ENCODE results near the gene PTPRK. TPM values are rescaled to one million over a fixed set of nuclear protein-coding genes. Genes with fewer than 3 reads are reported as not detected.

PTPRK gene
- total and polyA plus RNA-seq, 4 donors, result 12.1 to 61.2 (median 29.1) TPM

- Histone ChIP-seq H3K9ac (ENCODE audit: low read depth in 1 of 2, low read length in 2 of 2) (no peak overlapping the region), H3K27ac (ENCODE audit: low read depth in 1 of 2, low read length in 2 of 2) (no peak overlapping the region), H3K4me1 (ENCODE audit: control insufficient read depth in 4 of 4, insufficient read depth in 4 of 4, low read length in 3 of 4) (peaks cover 0 to 56% (median 37%) of the 10 kb centered on the region in 4 donors), H3K36me3 (ENCODE audit: control insufficient read depth in 4 of 4, insufficient read depth in 3 of 4, low read depth in 1 of 4, low read length in 3 of 4) (no peaks in the 10 kb centered on the region), H3K27me3 (ENCODE audit: control insufficient read depth in 4 of 4, insufficient read depth in 4 of 4, low read length in 3 of 4) (no peaks in the 10 kb centered on the region), H3K4me3 (ENCODE audit: low read depth in 1 of 3, low read length in 3 of 3) (no peak overlapping the region), H3K9me3 (ENCODE audit: control insufficient read depth in 4 of 4, low read length in 3 of 4) (no peaks in the 10 kb centered on the region)
- DNase-seq (ENCODE audit: low spot score), result no peak
- 40% methylated on average over 1 of the region's 1 CpG for WGBS
- TF ChIP-seq TAF1 (conservative IDR thresholded peaks at IDR 0.05) (no peak), FOXA1 (IDR thresholded peaks at IDR 0.05) (no peak), GABPA (IDR thresholded peaks at IDR 0.05 in 1 of 2, conservative IDR thresholded peaks at IDR 0.05 in 1 of 2) (no peak), EGR1 (IDR thresholded peaks at IDR 0.05; ENCODE audit: low read depth in 2 of 2) (no peak), HNF4A (conservative IDR thresholded peaks at IDR 0.05) (no peak), NR2F2 (IDR thresholded peaks at IDR 0.05) (no peak), ATF3 (IDR thresholded peaks at IDR 0.05) (no peak), SP1 (IDR thresholded peaks at IDR 0.05) (no peak), JUND (IDR thresholded peaks at IDR 0.05) (no peak), FOXA2 (IDR thresholded peaks at IDR 0.05) (no peak), REST (IDR thresholded peaks at IDR 0.05) (no peak), HNF4G (IDR thresholded peaks at IDR 0.05) (no peak), RAD21 (IDR thresholded peaks at IDR 0.05) (no peak), YY1 (IDR thresholded peaks at IDR 0.05) (no peak), RXRA (IDR thresholded peaks at IDR 0.05) (no peak), ZBTB33 (IDR thresholded peaks at IDR 0.05) (no peak)
- TF ChIP-seq, protein P1, sequence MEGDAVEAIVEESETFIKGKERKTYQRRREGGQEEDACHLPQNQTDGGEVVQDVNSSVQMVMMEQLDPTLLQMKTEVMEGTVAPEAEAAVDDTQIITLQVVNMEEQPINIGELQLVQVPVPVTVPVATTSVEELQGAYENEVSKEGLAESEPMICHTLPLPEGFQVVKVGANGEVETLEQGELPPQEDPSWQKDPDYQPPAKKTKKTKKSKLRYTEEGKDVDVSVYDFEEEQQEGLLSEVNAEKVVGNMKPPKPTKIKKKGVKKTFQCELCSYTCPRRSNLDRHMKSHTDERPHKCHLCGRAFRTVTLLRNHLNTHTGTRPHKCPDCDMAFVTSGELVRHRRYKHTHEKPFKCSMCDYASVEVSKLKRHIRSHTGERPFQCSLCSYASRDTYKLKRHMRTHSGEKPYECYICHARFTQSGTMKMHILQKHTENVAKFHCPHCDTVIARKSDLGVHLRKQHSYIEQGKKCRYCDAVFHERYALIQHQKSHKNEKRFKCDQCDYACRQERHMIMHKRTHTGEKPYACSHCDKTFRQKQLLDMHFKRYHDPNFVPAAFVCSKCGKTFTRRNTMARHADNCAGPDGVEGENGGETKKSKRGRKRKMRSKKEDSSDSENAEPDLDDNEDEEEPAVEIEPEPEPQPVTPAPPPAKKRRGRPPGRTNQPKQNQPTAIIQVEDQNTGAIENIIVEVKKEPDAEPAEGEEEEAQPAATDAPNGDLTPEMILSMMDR (IDR thresholded peaks at IDR 0.05; ENCODE audit: low read depth, low read length, missing input control), result no peak
- TF ChIP-seq, protein P2, sequence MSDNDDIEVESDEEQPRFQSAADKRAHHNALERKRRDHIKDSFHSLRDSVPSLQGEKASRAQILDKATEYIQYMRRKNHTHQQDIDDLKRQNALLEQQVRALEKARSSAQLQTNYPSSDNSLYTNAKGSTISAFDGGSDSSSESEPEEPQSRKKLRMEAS (IDR thresholded peaks at IDR 0.05), result no peak
These were observed 182.8 kb downstream of the PTPRK start for GRCh38 chr6:128337619-128338018.

Data from liver (tissue), 9 donors.